HG03520 (cell line): ENCODE results near the gene SPATA2L.

Experiments used
- ATAC-seq: cut with Tn5 transposase; IDR thresholded peaks from one replicate; pipeline ENCODE4 v1.9.1; 2021; ENCODE audit warnings: mild to moderate bottlenecking, moderate library complexity; ENCODE audit not compliant: unreplicated experiment

Gene SPATA2L

GRCh38 chr16:89660146-89660545, 41.4 kb downstream of the SPATA2L start:
- no peak for ATAC-seq

DNA sequence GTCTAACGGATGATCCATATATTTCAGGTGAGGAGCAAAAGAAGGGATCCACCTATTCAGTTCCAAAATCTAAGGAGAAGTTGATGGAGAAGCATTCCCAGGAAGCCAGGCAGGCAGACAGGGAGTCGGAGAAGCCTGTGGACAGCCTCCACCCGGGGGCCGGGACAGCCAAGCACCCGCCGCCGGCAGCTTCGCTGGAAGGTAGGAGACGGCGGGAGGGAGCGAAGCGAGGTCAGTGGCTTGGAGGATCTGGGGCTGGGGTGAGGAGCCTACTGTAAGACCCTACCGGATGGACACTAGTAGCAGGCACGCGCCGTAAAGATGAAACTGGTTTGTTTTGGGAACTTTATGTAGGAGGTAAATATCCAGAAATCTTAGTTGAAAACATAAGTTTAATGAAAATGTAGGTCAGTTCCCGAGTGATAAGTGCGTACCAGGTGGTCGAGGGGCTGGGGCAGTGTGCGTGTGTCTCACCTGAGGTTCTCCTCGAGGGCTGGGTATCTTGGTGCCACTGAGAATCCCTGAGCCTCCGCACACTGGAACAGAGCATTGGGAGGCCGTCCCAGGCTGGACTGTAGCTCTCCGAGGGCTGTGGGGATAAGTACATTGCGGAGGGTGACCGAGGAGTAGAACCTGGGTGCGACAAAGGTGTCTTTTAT, 43.2 kb downstream of the SPATA2L start:
- no peak for ATAC-seq

DNA sequence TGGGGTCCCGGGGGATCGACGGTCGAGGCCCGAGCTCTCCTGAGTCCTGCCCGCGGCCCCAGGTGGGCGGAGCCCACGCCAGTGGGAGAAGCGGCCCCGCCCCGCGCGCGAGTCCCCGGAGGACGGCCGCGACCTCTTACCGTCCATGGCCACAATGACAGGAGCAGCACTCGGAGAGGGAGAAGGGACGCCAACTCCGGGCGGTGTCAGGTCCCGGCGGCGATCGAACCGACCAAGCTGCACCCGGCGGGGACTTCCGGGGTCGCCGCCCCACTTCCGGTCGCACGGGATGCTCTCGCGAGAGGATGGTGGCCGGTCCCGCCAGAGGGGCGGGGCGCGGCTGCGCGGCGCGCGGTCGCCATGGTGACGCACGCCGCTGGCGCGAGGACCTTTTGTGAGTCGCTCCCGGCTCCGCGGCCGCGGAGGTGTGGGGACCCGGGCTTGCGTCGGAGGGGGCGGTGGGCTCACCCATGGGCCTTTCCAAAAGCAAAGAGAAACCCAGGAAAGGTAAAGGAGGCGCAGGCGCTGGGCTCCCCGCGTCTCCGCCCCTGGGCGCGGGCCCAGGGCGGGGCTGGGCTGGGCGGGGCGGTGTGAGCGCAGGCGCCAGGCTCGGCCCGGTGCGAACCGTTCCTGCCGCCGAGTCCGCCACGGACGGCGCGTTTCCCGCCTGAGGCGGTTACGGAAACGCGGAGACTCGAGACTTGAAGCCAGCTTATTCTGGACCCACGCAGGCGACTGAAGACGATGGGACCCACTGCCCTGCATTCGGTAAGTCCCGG, 43.9 kb downstream of the SPATA2L start, which contains the start of the genes CHMP1A and SPATA33:
Gene CHMP1A, minus strand, starts transcription at position 267 of the 779 bp plus-strand sequence. Its CDS starts 120 bp downstream, at position 147.
Gene SPATA33, plus strand, starts transcription at position 395 of the 779 bp plus-strand sequence. Its CDS starts 76 bp downstream, at position 471.
- peak; percentile 91 for ATAC-seq

DNA sequence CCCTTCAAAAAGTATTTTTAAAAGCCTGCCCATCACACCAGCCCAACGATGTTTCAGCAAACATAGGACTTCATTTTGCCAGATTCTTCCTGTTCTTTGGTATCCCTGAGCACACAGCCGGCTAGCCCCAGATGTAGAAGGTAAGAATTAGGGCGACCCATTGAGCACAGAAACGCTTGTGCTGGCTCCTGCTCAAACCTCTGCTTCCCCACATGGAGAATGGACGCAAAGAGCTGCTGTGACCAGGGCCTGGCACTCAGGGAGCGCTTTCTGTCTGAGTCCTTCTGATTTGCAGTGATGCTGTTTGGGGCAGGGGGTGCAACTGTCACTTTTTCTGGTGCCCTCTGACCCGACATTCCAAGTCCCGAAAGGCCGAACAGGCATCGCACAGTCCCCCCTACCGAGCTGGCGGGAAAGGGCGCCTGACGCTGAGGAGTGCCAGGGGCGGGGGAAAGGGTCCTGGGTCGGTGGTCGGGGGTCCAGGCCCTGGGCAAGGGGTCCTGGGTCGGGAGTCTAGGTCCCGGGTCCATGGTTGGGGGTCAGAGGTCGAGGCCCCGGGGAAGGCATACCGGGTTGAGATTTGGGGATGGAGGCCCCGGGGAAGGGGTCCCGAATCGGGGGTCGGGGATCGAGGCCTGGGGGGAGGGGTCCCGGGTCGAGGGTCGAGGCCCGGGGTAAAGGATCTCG, 44.9 kb downstream of the SPATA2L start:
- ATAC-seq = no peak

DNA sequence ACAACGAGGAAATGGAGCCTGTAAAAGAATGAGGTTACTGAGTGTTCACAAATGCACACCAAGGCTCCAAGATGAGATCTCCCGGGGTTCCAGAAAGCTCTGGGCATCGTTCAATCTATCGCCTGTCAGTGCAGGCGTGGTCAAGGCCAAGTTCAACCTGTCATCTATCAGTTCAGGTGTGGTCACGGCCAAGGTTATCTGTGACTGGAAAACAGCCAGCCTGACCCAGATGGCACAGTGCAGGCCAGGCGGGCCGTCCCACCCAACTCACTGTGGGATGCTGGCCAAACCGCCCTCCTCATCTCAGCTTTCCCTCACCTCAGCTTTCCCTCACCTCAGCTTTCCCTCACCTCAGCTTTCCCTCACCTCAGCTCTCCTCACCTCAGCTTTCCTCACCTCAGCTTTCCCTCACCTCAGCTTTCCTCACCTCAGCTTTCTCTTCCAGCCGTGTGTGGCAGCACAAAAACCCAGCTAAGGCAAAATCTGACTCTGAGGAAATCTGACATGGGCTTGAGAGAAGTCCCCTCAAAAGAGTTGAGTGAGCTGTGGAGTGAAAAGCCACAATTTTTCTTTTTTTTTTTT, 46.4 kb downstream of the SPATA2L start:
- no peak for ATAC-seq

- ATAC-seq = no peak
Observed at GRCh38 chr16:89653656-89654295, 47.7 kb downstream of the SPATA2L start.

- ATAC-seq = no peak
Observed at GRCh38 chr16:89651584-89651983, 49.9 kb downstream of the SPATA2L start.

DNA sequence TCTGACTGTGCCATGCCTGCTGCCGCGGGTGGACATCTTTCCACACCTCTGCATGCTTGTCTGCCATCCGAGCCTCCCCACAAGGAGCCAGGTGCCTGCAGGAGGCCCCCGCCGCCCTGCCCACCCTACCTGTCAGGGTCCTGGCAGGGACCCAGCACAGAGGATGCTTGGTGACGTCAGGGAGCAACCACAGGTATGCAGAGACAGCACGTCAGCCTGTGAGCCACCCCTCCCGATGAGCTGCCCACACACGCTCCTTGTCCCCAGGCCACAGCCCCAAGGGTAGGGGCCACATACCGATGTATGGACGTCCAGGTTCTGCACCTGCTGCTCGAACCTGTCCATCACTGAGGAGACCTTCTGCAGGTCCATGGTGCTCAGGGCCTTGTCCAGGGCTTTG, 54.6 kb downstream of the SPATA2L start:
- ATAC-seq = no peak
